HG03280 (cell line): ENCODE results near the gene COMMD2.

ENCODE experiments used
- ATAC-seq: cut with Tn5 transposase; IDR thresholded peaks from one replicate; pipeline ENCODE4 v1.9.1; 2021; ENCODE audit warnings: mild to moderate bottlenecking, moderate library complexity; ENCODE audit not compliant: unreplicated experiment

COMMD2 gene

GRCh38 chr3:149764302-149764701 is 12.0 kb upstream of the COMMD2 start:
- ATAC-seq = no peak

- no peak for ATAC-seq
Measured at GRCh38 chr3:149763565-149764195, 11.4 kb upstream of the COMMD2 start.

- no peak for ATAC-seq
Measured at GRCh38 chr3:149753717-149754116, 1.4 kb upstream of the COMMD2 start.

GRCh38 chr3:149752788-149753136 is 473 bp upstream of the COMMD2 start:
- ATAC-seq = no peak

- ATAC-seq = no peak
Measured at GRCh38 chr3:149751551-149751950, 738 bp downstream of the COMMD2 start.

GRCh38 chr3:149744606-149745005 is 7.7 kb downstream of the COMMD2 start:
- no peak for ATAC-seq

- no peak for ATAC-seq
Measured at GRCh38 chr3:149744151-149744550, 8.1 kb downstream of the COMMD2 start.

GRCh38 chr3:149739396-149739795 is 12.9 kb downstream of the COMMD2 start:
- no peak for ATAC-seq

GRCh38 chr3:149738876-149739275 is 13.4 kb downstream of the COMMD2 start:
- no peak for ATAC-seq

- no peak for ATAC-seq
Measured at GRCh38 chr3:149736953-149737205, 15.4 kb downstream of the COMMD2 start.

- no peak for ATAC-seq
Measured at GRCh38 chr3:149736175-149736952, 15.9 kb downstream of the COMMD2 start.

- no peak for ATAC-seq
Measured at GRCh38 chr3:149732234-149732633, 20.1 kb downstream of the COMMD2 start.

- no peak for ATAC-seq
Measured at GRCh38 chr3:149727656-149728055, 24.6 kb downstream of the COMMD2 start.

GRCh38 chr3:149726716-149727407 is 25.4 kb downstream of the COMMD2 start:
- ATAC-seq = peak; percentile 90

GRCh38 chr3:149723781-149724180 is 28.5 kb downstream of the COMMD2 start:
- ATAC-seq = no peak

- ATAC-seq = no peak
Measured at GRCh38 chr3:149720918-149721317, 31.4 kb downstream of the COMMD2 start.

GRCh38 chr3:149717391-149718056 is 34.8 kb downstream of the COMMD2 start:
- no peak for ATAC-seq

- ATAC-seq = no peak
Measured at GRCh38 chr3:149716984-149717383, 35.3 kb downstream of the COMMD2 start.

GRCh38 chr3:149715247-149715646 is 37.0 kb downstream of the COMMD2 start:
- no peak for ATAC-seq

- ATAC-seq = no peak
Measured at GRCh38 chr3:149713730-149714654, 38.3 kb downstream of the COMMD2 start.

GRCh38 chr3:149706905-149707304 is 45.4 kb downstream of the COMMD2 start:
- ATAC-seq = no peak
